Measurements from ENCODE around the gene ZFR2.

Gene ZFR2

GRCh38 chr19:3852177-3852511 is 16.7 kb downstream of the ZFR2 start:
- Histone ChIP-seq H3K36me3 (ENCODE audit: insufficient read depth, low read length) (no peaks in the 10 kb centered on the region; the same call in 1 of the 2 replicates), H3K4me1 (ENCODE audit: insufficient read depth, low read length, severe bottlenecking) (no peaks in the 10 kb centered on the region), H3K4me3 (ENCODE audit: low read depth, low read length, poor library complexity, severe bottlenecking) (no peak overlapping the region), H3K9me2 (ENCODE audit: low read depth, low read length) (no peaks in the 10 kb centered on the region), H3K27me3 (ENCODE audit: insufficient read depth, low read length) (peaks cover 8% of the 10 kb centered on the region; the same call in 1 of the 2 replicates), H3K4me2 (ENCODE audit: low read length) (no peak overlapping the region), H3K9me3 (ENCODE audit: low read length) (peaks cover 10% of the 10 kb centered on the region; the same call in 1 of the 2 replicates), H2AFZ (ENCODE audit: low read length) (no peak overlapping the region), H3K79me2 (ENCODE audit: insufficient read depth, low read length) (no peaks in the 10 kb centered on the region), H3K27ac (ENCODE audit: low read depth, low read length, poor library complexity, severe bottlenecking) (no peak overlapping the region), H4K20me1 (ENCODE audit: insufficient read depth, low read length) (no peaks in the 10 kb centered on the region), H3F3A (ENCODE audit: insufficient read depth, low read length) (no peaks in the 10 kb centered on the region), H3K9ac (ENCODE audit: low read length) (no peak overlapping the region)
- no peak for TF ChIP-seq CTCF (IDR thresholded peaks at IDR 0.05; ENCODE audit: low read length)
- no peak for TF ChIP-seq EZH2 (IDR thresholded peaks at IDR 0.05; ENCODE audit: borderline replicate concordance, low read length)

GRCh38 chr19:3851254-3852176 is 17.3 kb downstream of the ZFR2 start:
- H3K9me2 ChIP-seq (ENCODE audit: low read depth, low read length) = no peaks in the 10 kb centered on the region
- H3F3A ChIP-seq (ENCODE audit: insufficient read depth, low read length) = no peaks in the 10 kb centered on the region
- H3K27ac ChIP-seq (ENCODE audit: low read depth, low read length, poor library complexity, severe bottlenecking) = no peak overlapping the region
- no peaks in the 10 kb centered on the region for H4K20me1 ChIP-seq (ENCODE audit: insufficient read depth, low read length)
- TF ChIP-seq EZH2 (IDR thresholded peaks at IDR 0.05; ENCODE audit: borderline replicate concordance, low read length) = no peak
- H3K9ac ChIP-seq (ENCODE audit: low read length) = no peak overlapping the region
- no peaks in the 10 kb centered on the region; the same call in 1 of the 2 replicates for H3K36me3 ChIP-seq (ENCODE audit: insufficient read depth, low read length)
- no peaks in the 10 kb centered on the region for H3K4me1 ChIP-seq (ENCODE audit: insufficient read depth, low read length, severe bottlenecking)
- H3K4me3 ChIP-seq (ENCODE audit: low read depth, low read length, poor library complexity, severe bottlenecking) = no peak overlapping the region
- H3K4me2 ChIP-seq (ENCODE audit: low read length) = no peak overlapping the region
- H2AFZ ChIP-seq (ENCODE audit: low read length) = no peak overlapping the region
- H3K27me3 ChIP-seq (ENCODE audit: insufficient read depth, low read length) = peaks cover 12% of the 10 kb centered on the region; the same call in 1 of the 2 replicates
- no peaks in the 10 kb centered on the region for H3K79me2 ChIP-seq (ENCODE audit: insufficient read depth, low read length)
- H3K9me3 ChIP-seq (ENCODE audit: low read length) = peaks cover 10% of the 10 kb centered on the region; the same call in 1 of the 2 replicates

GRCh38 chr19:3850320-3850972 is 18.4 kb downstream of the ZFR2 start:
- Histone ChIP-seq H3K9ac (ENCODE audit: low read length) (no peak overlapping the region), H3K27ac (ENCODE audit: low read depth, low read length, poor library complexity, severe bottlenecking) (no peak overlapping the region), H3K4me2 (ENCODE audit: low read length) (no peak overlapping the region), H2AFZ (ENCODE audit: low read length) (no peak overlapping the region), H3F3A (ENCODE audit: insufficient read depth, low read length) (no peaks in the 10 kb centered on the region), H3K4me3 (ENCODE audit: low read depth, low read length, poor library complexity, severe bottlenecking) (no peak overlapping the region), H3K9me3 (ENCODE audit: low read length) (peaks cover 10% of the 10 kb centered on the region; the same call in 1 of the 2 replicates), H3K4me1 (ENCODE audit: insufficient read depth, low read length, severe bottlenecking) (no peaks in the 10 kb centered on the region), H3K36me3 (ENCODE audit: insufficient read depth, low read length) (no peaks in the 10 kb centered on the region; the same call in 1 of the 2 replicates), H3K79me2 (ENCODE audit: insufficient read depth, low read length) (no peaks in the 10 kb centered on the region), H3K9me2 (ENCODE audit: low read depth, low read length) (no peaks in the 10 kb centered on the region), H3K27me3 (ENCODE audit: insufficient read depth, low read length) (peaks cover 19% of the 10 kb centered on the region; the same call in 1 of the 2 replicates), H4K20me1 (ENCODE audit: insufficient read depth, low read length) (no peaks in the 10 kb centered on the region)
- TF ChIP-seq EZH2 (IDR thresholded peaks at IDR 0.05; ENCODE audit: borderline replicate concordance, low read length) (no peak), CTCF (IDR thresholded peaks at IDR 0.05; ENCODE audit: low read length) (no peak)

All from OCI-LY1 (cell line).